OCI-M1 (cell line): ENCODE results near the gene UCHL5.
"Not testable (repeated sequence)": the region's sequence is repeated elsewhere in the genome, so short reads cannot be mapped to it uniquely, and the experiment has no call there.

Experiments
- DNase-seq: peaks from one replicate; lab custom pipeline; 2025; lab: John Stamatoyannopoulos, UW

UCHL5 gene

GRCh38 chr1:193065954-193066353 lies 6.8 kb upstream of the UCHL5 start:
- DNase-seq = peak; percentile 51

DNA sequence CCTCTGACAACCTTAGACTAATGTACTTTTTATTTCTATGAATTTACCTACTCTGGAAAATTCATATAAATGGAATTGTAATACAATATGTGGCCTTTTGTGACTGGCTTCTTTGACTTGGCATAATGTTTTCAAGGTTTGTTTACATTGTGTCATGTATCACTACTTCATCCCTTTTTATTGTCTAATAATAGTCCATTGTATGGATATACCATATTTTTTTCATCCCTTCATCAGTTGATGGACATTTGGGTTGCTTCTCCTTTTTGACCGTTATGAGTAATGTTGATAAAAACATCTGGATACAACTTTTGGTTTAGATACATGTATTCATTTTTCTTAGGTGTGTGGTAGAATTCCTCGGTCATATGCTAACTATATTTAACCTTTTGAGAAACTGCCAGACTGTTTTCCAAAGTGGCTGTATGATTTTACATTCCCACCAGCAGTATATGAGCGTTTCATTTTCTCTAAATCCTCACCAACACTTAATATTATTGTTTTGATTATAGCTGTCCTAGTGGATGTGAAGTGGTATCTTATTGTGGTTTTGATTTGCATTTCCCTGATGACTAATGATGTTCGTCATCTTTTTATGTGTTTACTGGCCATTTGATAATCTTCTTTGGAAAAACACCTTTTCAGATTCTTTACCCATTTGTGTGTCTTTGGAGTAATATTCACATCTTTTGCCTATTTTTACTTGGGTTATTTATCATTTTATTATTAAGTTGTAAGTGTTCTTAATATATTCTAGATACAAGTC lies 3.7 kb upstream of the UCHL5 start:
- peak; percentile 34 for DNase-seq

- peak; percentile 61 for DNase-seq
These were observed 1.8 kb upstream of the UCHL5 start for GRCh38 chr1:193060938-193061337.

DNA sequence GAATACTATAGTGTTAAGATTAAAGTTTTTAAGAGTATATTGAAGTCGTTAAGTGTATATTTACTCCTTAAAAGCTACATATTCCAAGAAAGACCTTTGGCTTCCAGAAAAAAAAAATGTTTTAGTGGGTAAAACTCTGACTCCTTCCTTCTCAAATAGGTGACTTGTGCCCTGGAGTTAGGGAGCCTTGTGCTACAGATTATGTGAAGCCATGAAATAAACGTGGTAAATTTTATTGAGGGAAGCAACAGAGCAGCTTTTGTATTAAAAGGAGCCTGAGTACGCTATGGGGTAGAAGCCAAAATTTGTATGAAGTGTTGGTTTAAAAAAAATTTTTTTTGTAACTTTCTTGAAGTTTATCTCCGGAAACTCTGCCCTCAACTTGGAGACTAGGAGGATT lies 1.2 kb upstream of the UCHL5 start:
- peak; percentile 61 for DNase-seq

- no peak for DNase-seq
These were observed 899 bp upstream of the UCHL5 start for GRCh38 chr1:193060115-193060403.

DNA sequence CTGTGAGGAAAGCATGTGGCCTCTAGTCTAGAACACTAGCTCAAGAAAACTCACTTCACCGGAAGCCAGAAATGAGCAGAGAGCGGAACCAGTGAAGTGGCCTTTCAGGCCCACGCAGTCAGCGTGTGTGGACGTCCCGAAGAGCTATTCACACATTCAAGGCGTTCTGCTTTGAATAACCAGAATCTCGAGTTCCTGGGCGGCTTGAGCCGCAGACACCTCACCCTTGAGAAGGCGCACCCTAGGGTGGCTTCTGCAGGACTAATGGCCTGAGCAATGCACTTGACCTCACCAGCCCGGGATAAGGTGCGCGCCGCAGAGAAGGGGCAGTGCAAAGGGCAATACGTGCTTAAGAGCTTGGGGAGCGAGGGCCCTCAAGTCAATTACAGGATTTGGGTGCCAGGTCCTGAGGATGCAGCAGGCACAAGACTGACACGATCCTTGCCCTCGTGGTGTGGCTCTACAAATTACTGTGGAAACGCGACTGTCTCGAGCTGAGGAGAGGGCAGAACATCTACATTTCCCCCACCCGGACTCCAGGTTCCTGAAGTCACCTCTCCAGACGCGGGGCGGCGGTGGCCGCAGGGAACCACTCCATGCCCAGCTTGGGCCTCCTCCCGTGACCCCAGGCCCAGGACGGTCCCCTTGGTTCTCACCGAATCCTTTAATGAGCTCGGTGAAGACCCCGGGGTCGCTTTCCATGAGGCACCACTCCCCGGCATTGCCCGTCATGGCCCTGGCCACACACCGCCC lies 455 bp downstream of the UCHL5 start:
- peak; percentile 85 for DNase-seq

GRCh38 chr1:193054169-193054675 lies 4.9 kb downstream of the UCHL5 start:
- no peak for DNase-seq

DNA sequence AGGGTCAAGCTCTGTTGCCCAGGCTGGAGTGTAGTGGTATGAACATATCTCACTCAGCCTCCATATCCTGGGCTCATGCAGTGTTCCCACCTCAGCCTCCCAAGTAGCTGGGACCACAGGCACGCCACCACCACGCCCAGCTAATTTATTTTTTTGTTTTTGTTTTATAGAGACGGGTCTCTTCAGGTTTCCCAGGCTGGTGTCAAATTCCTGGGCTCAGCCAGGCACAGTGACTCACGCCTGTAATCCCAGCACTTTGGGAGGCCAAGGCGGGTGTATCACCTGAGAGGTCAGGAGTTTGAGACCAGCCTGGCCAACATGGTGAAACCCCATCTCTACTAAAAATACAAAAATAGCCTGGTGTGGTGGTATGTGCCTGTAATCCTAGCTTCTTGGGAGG lies 10.2 kb downstream of the UCHL5 start:
- DNase-seq = not testable (repeated sequence)

DNA sequence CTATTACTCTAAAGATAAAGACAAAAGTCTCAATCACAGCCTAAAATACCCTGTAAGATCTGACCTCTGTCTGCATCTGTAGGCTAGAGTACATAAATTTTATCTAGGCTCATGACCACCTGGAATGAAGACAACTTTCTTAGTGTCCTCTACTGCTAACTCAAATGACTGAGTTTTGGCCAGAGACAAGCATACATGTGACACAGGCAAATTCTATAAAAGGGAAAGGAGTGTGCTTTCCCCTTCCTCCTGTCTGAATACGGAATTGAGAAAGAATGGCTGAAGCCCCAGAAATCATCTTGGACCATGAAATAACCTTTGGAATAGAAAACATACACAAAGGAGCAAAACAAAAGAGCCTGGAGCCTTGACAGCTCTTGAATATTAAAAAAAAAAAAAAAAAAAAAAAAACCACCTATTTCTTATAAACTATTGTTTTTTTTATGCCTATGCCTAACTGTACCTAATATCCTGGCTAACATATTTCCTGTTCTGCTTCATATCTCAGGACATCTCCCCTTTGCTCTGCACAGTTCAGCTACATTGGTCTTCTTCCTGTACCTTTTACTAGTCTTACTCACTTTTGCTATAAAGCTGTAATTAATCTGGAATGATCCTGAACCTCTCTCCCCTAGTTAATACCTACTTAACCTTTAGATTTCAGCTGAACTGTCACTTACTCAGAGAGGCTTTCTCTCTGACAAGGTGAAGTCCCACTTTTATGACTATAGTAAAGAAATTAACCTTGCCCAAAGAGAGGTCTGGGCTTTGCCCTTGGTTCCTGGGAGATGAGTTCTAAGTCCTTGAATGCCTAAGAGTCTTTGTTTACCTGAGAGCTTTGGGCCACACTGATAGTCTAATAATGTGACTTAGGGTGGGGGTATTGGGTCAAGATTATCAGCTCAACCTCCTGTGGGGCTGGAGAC lies 16.1 kb downstream of the UCHL5 start:
- DNase-seq = no peak

- no peak for DNase-seq
These were observed 19.1 kb downstream of the UCHL5 start for GRCh38 chr1:193040011-193040410.

DNA sequence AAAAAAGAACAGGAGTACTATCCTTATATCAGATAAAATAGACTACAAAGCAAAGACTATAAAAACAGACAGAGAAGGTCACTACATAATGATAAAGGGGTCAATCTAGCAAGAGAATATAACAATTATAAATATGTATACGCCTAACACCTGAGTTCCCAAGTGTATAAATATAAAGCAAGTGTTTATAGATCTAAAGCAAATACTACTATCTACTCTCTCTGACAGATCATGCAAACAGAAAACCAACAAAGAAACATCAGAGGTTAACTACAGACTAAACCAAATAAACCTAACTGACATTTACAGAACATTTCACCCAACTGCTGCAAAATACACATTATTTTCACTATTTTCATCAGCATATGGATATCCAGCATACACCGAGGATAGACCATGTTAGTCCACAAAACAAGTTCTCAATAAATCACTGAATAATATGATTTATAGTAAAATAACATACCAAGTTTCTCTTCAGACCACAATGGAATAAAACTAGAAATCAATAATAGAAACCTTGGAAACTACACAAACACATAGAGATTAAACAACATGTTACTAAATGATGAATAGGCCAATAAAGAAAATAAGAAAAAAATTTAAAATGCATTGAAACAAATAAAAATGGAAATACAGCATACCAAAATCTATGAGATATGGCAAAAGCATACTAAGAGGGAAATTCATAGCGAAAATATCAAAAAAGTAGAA lies 22.7 kb downstream of the UCHL5 start:
- no peak for DNase-seq

GRCh38 chr1:193033610-193034009 lies 25.6 kb downstream of the UCHL5 start:
- DNase-seq = no peak

GRCh38 chr1:193032643-193033427 lies 26.3 kb downstream of the UCHL5 start:
- not testable (repeated sequence) for DNase-seq

DNA sequence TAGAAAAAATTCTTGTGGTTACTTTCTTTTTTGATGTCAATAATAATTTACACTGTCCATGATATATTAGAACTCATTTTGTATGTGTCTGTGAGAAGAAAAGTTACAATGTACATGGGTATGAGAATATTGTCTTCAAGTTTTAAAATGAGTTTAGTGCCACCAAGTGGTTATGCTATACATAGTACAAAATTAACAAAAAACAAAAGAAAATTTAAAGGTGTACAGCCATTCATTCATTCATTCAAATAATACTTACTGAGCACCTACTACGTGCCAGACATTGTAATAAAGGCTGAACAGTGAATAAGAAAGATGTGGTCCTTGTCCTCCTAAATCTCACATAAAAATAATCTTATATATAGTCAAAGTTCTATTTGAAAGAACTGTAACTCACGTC lies 27.7 kb downstream of the UCHL5 start:
- peak; percentile 61 for DNase-seq

- DNase-seq = no peak
These were observed 28.9 kb downstream of the UCHL5 start for GRCh38 chr1:193030280-193030679.

DNA sequence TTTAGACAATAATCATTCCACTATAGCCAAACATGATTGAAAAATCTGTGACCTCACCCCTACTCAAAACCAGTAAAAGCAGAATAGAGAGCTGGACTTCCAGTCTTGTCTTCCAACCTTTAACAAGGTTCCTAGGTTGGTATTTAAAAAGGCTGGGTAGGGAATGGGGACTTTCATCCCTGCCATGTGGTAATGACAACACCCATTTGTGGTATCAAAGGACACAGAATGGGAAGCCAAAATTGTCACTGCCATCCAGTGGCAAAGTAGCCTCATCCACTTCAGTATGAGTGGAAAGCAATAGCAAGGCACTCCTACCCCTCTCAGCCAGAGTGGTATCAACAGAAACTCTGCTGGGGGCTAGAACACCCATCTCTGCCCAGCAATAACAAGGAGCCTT lies 33.9 kb downstream of the UCHL5 start:
- DNase-seq = no peak

- DNase-seq = peak; percentile 80
These were observed 39.6 kb downstream of the UCHL5 start for GRCh38 chr1:193019442-193020026.

DNA sequence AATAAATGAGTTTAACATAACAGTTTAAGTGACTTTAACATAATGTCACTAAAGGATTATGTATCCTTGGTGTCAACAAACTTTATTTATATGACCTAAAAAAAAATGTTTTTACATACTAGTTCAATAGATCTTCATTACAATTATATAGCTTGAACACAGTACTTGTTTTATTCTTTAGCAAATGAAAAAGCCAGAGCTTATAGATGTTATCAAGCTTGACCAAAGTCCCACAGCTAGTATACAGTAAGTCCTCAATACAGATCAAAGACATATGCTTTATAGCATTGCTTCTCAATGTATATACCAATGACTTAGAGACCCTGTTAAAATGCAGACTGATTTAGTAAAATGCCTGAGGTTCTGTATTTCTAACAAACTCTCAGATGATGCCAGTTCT lies 42.4 kb downstream of the UCHL5 start:
- DNase-seq = no peak

- no peak for DNase-seq
These were observed 44.8 kb downstream of the UCHL5 start for GRCh38 chr1:193014400-193014799.

DNA sequence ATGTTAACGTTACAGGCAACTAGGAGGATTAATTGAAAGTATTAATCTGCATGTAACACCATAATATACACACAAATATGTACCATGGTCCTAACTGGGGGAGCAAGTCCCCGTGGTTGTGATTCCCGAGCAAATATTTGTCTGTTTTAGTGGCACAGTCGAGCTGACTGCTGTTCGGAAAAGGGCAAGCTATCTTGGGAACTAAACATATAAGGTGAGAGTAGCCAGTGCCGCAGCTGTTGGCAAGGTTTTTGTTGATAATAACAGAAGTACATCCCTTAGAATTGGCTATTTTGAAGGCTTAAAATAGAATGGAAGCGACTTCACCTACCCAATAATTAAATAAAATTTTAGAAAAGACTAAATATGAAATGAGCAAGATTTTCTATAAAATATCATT lies 45.5 kb downstream of the UCHL5 start:
- DNase-seq = no peak

GRCh38 chr1:193013005-193013404 lies 46.2 kb downstream of the UCHL5 start:
- DNase-seq = no peak
